GM19035 (cell line): ENCODE results near the gene MRPL37.
A peak's percentile ranks its signal among the peaks of the same experiment; 100 is the strongest.
"Not testable (repeated sequence)": the region's sequence is repeated elsewhere in the genome, so short reads cannot be mapped to it uniquely, and the experiment has no call there.

Source experiments
- ATAC-seq: cut with Tn5 transposase; IDR thresholded peaks from one replicate; pipeline ENCODE4 v1.9.1; 2021; ENCODE audit not compliant: unreplicated experiment

MRPL37 gene

GRCh38 chr1:54199765-54200518 lies at the start of gene MRPL37, which contains the start of gene CYB5RL:
TSS of gene MRPL37 (plus strand) at chr1:54200167. CDS start at chr1:54200244, 77 bp downstream.
TSS of gene CYB5RL (minus strand) at chr1:54200030. CDS start at chr1:54195616, 4,414 bp downstream.
- peak; percentile 95 for ATAC-seq

- ATAC-seq: no peak
These were observed 49.0 kb upstream of the MRPL37 start for GRCh38 chr1:54151013-54151412.

GRCh38 chr1:54152696-54153095 lies 47.3 kb upstream of the MRPL37 start, which contains the start of gene CDCP2:
TSS of gene CDCP2 (minus strand) at chr1:54153000. CDS start at chr1:54152922, 78 bp downstream.
- no peak for ATAC-seq

GRCh38 chr1:54153535-54154439 lies 46.2 kb upstream of the MRPL37 start:
- no peak for ATAC-seq

- no peak for ATAC-seq
These were observed 43.8 kb upstream of the MRPL37 start for GRCh38 chr1:54156201-54156600.

GRCh38 chr1:54156986-54157385 lies 43.0 kb upstream of the MRPL37 start:
- ATAC-seq: no peak

GRCh38 chr1:54157401-54157800 lies 42.6 kb upstream of the MRPL37 start:
- ATAC-seq: no peak

- no peak for ATAC-seq
These were observed 41.9 kb upstream of the MRPL37 start for GRCh38 chr1:54158071-54158470.

- no peak for ATAC-seq
These were observed 40.1 kb upstream of the MRPL37 start for GRCh38 chr1:54159733-54160316.

- no peak for ATAC-seq
These were observed 39.6 kb upstream of the MRPL37 start for GRCh38 chr1:54160351-54160750.

- ATAC-seq: no peak
These were observed 38.3 kb upstream of the MRPL37 start for GRCh38 chr1:54161495-54162168.

- no peak for ATAC-seq
These were observed 36.9 kb upstream of the MRPL37 start for GRCh38 chr1:54163051-54163450.

- no peak for ATAC-seq
These were observed 36.4 kb upstream of the MRPL37 start for GRCh38 chr1:54163573-54163972.

- ATAC-seq: no peak
These were observed 34.8 kb upstream of the MRPL37 start for GRCh38 chr1:54165146-54165545.

- not testable (repeated sequence) for ATAC-seq
These were observed 33.6 kb upstream of the MRPL37 start for GRCh38 chr1:54166357-54166756.

- ATAC-seq: no peak
These were observed 32.4 kb upstream of the MRPL37 start for GRCh38 chr1:54167422-54168139.

- ATAC-seq: no peak
These were observed 31.6 kb upstream of the MRPL37 start for GRCh38 chr1:54168206-54168965.

GRCh38 chr1:54169068-54169467 lies 30.9 kb upstream of the MRPL37 start:
- no peak for ATAC-seq

GRCh38 chr1:54171016-54171415 lies 29.0 kb upstream of the MRPL37 start:
- no peak for ATAC-seq
